G401.6 (cell line): Measurements from ENCODE around the gene OR6J1.
"Not testable (repeated sequence)": the region's sequence is repeated elsewhere in the genome, so short reads cannot be mapped to it uniquely, and the experiment has no call there.

ENCODE experiments used
- FAIRE-seq: peaks from 2 replicates; lab custom pipeline; 2012; peaks lifted over from hg19 to GRCh38; lab: Jason Lieb, UNC

The OR6J1 gene

DNA sequence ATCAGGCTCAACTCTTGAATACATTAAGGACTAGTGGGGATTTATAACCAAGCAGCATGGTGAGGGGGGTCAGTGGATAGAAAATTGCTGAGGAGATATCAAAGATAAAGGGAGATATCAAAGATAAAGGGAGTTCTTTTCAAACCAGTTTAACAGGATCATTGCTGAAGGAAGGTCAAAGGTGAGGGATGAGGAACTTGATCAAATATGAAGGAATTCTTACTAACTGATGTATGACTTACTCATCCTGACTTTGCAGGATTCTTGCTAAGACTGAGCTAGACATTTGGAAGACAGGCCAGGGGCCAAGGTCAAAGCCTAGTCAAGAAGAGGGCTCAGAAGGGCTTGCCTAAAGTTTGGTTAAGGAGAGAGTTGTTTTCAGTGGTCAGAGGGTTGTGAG is 41.3 kb downstream of the OR6J1 start:
- no peak for FAIRE-seq

DNA sequence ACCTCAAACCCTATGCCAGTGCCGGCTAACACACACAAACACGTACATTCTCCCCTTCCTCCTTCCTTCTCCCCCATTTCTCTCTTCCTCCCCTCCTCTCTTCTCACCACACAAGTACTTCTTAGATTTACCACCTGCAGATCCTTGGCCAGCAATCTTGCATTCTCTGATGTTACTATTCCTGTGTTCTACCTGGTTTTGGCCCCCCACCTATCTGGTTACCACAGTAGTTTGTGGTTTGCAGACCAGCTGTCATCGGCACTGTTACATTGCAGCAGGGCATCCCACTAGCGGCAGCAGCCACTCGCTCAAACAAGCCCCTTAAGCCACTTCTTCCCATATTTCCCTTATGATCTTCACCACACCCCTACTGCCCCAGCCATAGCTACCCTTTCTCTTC is 42.2 kb downstream of the OR6J1 start:
- FAIRE-seq: no peak

GRCh38 chr14:22601456-22601855 is 42.7 kb downstream of the OR6J1 start:
- no peak for FAIRE-seq

DNA sequence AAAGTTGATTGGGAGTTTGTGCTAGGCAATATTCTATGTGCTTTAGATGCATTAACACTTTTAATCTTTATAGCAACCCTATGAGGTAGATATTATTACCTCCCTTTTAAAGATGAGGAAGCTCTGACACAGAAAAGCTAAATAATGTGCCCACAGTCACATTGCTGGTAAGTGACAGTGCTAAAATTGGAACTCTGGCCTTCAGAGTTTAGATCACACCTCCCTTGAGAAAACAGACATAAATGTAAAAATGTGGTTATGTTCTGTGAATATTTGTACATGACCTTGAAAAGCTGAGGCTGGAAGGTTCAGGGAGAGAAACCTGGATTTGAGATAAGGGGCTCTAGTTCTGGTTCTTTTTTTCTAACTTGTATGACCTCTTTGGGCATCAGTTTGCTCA is 44.1 kb downstream of the OR6J1 start:
- no peak for FAIRE-seq

GRCh38 chr14:22599349-22599748 is 44.8 kb downstream of the OR6J1 start:
- no peak for FAIRE-seq

DNA sequence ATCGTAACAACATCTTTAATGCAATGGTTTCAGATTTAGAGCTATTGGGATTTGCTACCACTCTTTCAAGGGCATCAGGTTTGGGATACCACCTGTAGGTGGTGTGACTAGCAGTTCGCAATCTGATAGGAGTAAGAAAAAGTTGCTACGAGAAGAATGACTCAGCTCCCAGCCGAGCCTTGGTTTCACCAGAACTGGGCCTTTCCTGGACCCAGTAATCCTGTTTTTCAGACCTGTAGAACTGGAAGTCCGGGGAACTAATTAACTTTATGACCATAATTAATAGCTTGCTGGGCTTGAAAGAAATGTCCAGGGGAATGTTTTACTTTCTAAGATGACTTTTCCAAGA is 45.3 kb downstream of the OR6J1 start:
- FAIRE-seq: no peak

- FAIRE-seq: no peak
Measured at GRCh38 chr14:22598099-22598895, 45.9 kb downstream of the OR6J1 start, which contains the start of gene ABHD4. Gene ABHD4, plus strand, starts transcription at chr14:22598300. Its CDS starts 7 bp downstream, at chr14:22598307.

GRCh38 chr14:22597771-22598098 is 46.4 kb downstream of the OR6J1 start:
- FAIRE-seq: no peak

DNA sequence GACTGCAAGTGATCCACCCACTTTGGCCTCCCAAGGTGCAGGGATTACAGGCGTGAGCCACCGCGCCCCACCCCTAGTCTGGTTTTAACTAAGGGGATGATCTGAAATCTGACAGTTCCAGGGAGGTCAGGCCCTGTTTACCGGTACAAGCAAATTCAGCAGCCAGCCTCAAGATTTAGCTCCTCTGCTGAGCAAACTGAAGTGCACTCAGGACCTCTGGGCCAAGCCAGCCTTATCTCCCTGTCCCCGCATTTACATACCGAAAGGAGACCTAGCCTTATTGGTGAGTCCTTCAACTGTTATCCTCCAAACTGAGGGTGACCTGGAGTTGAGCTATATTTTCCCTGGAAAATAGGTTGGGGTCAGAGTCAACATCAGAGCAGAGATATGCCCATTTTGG is 46.9 kb downstream of the OR6J1 start:
- FAIRE-seq: no peak

GRCh38 chr14:22596354-22596879 is 47.7 kb downstream of the OR6J1 start:
- no peak for FAIRE-seq

DNA sequence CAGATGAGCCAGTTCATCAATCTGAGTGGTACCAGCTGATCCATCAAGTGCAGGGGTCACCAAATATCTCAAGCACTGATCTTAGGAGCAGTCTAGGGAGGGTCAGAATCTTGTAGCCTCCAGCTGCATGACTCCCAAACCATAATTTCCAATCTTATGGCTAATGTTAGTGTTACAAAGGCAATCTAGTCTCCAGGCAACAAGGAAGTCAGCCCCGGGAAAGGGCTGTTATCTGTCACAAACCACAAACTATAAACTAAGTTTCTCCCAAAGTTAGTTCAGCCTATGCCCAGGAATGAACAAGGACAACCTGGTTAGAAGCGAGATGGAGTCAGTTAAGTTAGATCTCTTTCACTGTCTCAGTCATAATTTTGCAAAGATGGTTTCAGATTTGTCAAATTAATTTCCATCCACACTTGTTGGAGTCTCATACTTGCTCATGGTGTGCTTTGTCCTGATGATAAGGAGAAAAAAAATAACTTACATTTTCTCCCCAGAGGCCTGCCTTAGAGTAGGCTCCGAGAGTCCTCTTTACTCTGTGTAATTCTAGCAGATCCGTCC is 49.9 kb downstream of the OR6J1 start:
- FAIRE-seq: no peak

- FAIRE-seq: no peak
Measured at GRCh38 chr14:22593601-22594000, 50.6 kb downstream of the OR6J1 start.

DNA sequence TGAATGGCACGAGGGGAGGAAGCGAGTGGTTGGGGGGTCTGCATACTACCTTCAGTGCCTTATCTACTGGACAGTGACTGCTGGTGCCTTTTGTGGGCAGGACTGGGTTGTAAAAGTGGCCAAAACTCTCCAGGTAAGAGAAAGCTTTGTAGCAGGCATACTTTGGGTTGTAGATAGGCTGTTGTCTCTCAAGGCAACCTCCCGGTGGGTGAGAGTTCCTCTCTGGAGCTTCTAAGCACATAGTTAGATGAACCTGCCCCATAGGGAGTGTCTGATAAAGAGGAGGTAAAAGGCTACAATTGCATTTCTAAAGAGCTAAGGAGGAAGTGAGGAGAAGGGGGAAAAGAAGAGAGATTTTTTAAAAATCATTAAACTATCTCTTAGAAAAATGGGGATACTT is 51.0 kb downstream of the OR6J1 start:
- FAIRE-seq: no peak

- peak; percentile 99 for FAIRE-seq
Measured at GRCh38 chr14:22589096-22589839, 54.9 kb downstream of the OR6J1 start, which contains the start of gene DAD1. Gene DAD1, minus strand, starts transcription at chr14:22589224. Its CDS starts 67 bp downstream, at chr14:22589157.

- no peak for FAIRE-seq
Measured at GRCh38 chr14:22588526-22589095, 55.5 kb downstream of the OR6J1 start.

DNA sequence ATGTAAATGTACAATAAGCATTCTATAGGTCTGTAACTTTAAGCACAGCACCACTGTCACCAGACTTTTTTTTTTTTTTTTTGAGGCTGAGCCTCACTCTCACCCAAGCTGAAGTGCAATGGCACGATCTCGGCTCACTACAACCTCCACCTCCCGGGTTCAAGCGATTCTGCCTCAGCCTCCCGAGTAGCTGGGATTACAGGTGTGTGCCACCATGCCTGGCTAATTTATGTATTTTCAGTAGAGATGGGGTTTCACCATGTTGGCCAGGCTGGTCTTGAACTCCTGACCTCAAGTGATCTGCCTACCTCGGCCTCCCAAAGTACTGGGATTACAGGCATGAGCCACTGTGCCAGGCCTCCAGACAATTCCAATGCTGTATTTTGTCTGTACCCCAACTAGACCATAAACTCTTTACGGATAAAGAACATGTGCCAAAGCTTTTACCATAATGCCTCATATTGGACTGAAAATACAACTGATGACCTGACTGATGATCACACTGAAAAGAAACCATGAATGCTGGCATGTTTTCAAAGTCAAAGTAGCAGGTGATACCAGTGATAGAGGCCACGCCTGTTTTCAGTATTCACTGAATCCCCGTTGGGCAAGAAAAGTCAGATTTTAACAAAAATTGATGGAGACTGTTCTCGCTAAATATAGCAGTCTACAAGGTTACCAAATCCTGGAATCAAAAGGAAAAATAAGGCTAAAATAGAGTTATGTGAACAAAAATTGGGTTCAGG is 56.3 kb downstream of the OR6J1 start:
- FAIRE-seq: not testable (repeated sequence)

DNA sequence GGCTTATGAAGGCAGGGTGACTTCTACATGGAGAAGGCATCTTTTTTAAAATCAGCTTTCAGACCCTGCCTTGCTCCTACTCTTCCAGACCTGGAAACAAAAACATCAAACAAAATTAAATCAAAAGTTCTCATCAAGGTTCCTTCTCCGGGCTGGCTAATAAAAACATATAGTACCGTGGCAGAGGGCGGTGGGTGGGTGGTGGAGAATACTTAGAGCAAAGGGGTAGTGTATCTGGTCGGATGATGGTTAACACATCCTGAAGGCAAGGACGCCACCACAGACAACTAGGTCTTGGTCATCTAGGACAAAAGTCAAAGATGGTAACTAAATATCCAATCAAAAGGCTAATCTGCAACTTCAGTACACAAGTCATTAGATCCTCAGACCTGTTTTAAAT is 56.9 kb downstream of the OR6J1 start:
- FAIRE-seq: no peak

GRCh38 chr14:22583994-22584393 is 60.2 kb downstream of the OR6J1 start:
- no peak for FAIRE-seq
